Neural cell (in vitro differentiated cells): Measurements from ENCODE around the gene ZNF618. TPM values are rescaled to one million over a fixed set of nuclear protein-coding genes. Genes with fewer than 3 reads are reported as not detected.

Experiments
- H2AFZ ChIP-seq: fragments of 200-600, 300-800 bp; sonication (generic), shearing (Covaris generic); 2 replicates; pipeline ENCODE4 v1.6.0; 2014; ENCODE audit warnings: low read depth, mild to moderate bottlenecking, antibody characterized with exemption, low read length, moderate library complexity
- H3F3A ChIP-seq: fragments of 200-600 bp; shearing (Covaris generic); 2 replicates; pipeline ENCODE4 v1.6.1; 2016; ENCODE audit warnings: mild to moderate bottlenecking, moderate library complexity, mixed read lengths, antibody characterized with exemption, low read length; ENCODE audit not compliant: insufficient read depth, poor library complexity, severe bottlenecking
- H3K27ac ChIP-seq: fragments of 200-600, 300-800 bp; sonication (generic), shearing (Covaris generic); 2 replicates; pipeline ENCODE4 v1.5.1; 2014; ENCODE audit warnings: mild to moderate bottlenecking, low read length, moderate library complexity
- H3K27me3 ChIP-seq: fragments of 300-800, 200-600 bp; sonication (generic), shearing (Covaris generic); 2 replicates; pipeline ENCODE4 v1.6.0; 2014; ENCODE audit warnings: mild to moderate bottlenecking, low read depth, low read length, moderate library complexity; ENCODE audit not compliant: insufficient read depth
- H3K36me3 ChIP-seq: fragments of 300-800, 200-600 bp; sonication (generic), shearing (Covaris generic); 2 replicates; pipeline ENCODE4 v1.5.1; 2014; ENCODE audit warnings: mild to moderate bottlenecking, antibody characterized with exemption, low read length, moderate library complexity; ENCODE audit not compliant: insufficient read depth
- H3K4me2 ChIP-seq: fragments of 300-800, 200-600 bp; sonication (generic), shearing (Covaris generic); 2 replicates; pipeline ENCODE4 v1.6.0; 2014; ENCODE audit warnings: mild to moderate bottlenecking, low read length
- H3K4me3 ChIP-seq: fragments of 300-800, 200-600 bp; sonication (generic), shearing (Covaris generic); 2 replicates; pipeline ENCODE4 v1.5.1; 2014; ENCODE audit warnings: mild to moderate bottlenecking, low read length, moderate library complexity
- H3K79me2 ChIP-seq: fragments of 200-600 bp; shearing (Covaris generic); replicated peaks from 2 replicates; pipeline ENCODE4 v1.6.0; 2014; ENCODE audit warnings: mild to moderate bottlenecking, low read length, moderate library complexity; ENCODE audit not compliant: insufficient read depth
- H3K9ac ChIP-seq: fragments of 300-800, 200-600 bp; sonication (generic), shearing (Covaris generic); 2 replicates; pipeline ENCODE4 v1.6.1; 2016; ENCODE audit warnings: mild to moderate bottlenecking, low read length, mixed read lengths
- H3K9me2 ChIP-seq: fragments of 200-600 bp; shearing (Covaris generic); 2 replicates; pipeline ENCODE4 v1.6.1; 2016; ENCODE audit warnings: mild to moderate bottlenecking, low read length, mixed read lengths; ENCODE audit not compliant: insufficient read depth
- H3K9me3 ChIP-seq: fragments of 200-600, 300-800 bp; sonication (generic), shearing (Covaris generic); 2 replicates; pipeline ENCODE4 v1.6.1; 2016; ENCODE audit warnings: mild to moderate bottlenecking, mixed run types, low read length, moderate library complexity, mixed read lengths
- H4K20me1 ChIP-seq: fragments of 200-600 bp; shearing (Covaris generic); 2 replicates; pipeline ENCODE4 v1.6.1; 2016; ENCODE audit warnings: mild to moderate bottlenecking, mixed run types; ENCODE audit not compliant: insufficient read depth
- EP300 ChIP-seq: fragments of 450-650 bp; conservative IDR thresholded peaks from 2 replicates; pipeline ENCODE4 v1.6.1; 2014; ENCODE audit warnings: antibody characterized with exemption, mild to moderate bottlenecking, moderate library complexity; ENCODE audit not compliant: poor library complexity, severe bottlenecking
- EZH2 ChIP-seq: fragments of 200-600, 300-800 bp; shearing (Covaris generic), sonication (generic); IDR thresholded peaks from 2 replicates; pipeline ENCODE4 v1.6.1; 2014; ENCODE audit warnings: antibody characterized with exemption, low read length, borderline replicate concordance, mild to moderate bottlenecking; ENCODE audit not compliant: insufficient read depth, poor library complexity, severe bottlenecking
- MXI1 ChIP-seq: fragments of 450-650 bp; conservative IDR thresholded peaks from 2 replicates; pipeline ENCODE4 v1.6.1; 2014; ENCODE audit warnings: antibody characterized with exemption, mild to moderate bottlenecking; ENCODE audit not compliant: poor library complexity, severe bottlenecking
- POLR2AphosphoS5 ChIP-seq: IDR thresholded peaks from 2 replicates; pipeline ENCODE4 v1.6.1; 2012
- RAD21 ChIP-seq: fragments of 450-650 bp; conservative IDR thresholded peaks from 2 replicates; pipeline ENCODE4 v1.6.1; 2014; ENCODE audit warnings: antibody characterized with exemption, mild to moderate bottlenecking, moderate library complexity
- SMC3 ChIP-seq: fragments of 450-650 bp; conservative IDR thresholded peaks from 2 replicates; pipeline ENCODE4 v1.6.1; 2014; ENCODE audit warnings: antibody characterized with exemption, mild to moderate bottlenecking, moderate library complexity; ENCODE audit not compliant: poor library complexity
- TAF1 ChIP-seq: IDR thresholded peaks from 2 replicates; pipeline ENCODE4 v1.6.1; 2012; ENCODE audit warnings: low read depth
- polyA plus RNA-seq: library from polyadenylated mRNA; depleted of rRNA; stranded (reverse); fragments of >200 nt; gene quantifications from 2 replicates; pipeline ENCODE4 v1.2.3, GENCODE V29; 2014
- TF ChIP-seq, protein P1 (sequence below): IDR thresholded peaks from 2 replicates; pipeline ENCODE4 v1.6.1; 2012; ENCODE audit warnings: borderline replicate concordance
- TF ChIP-seq, protein P2 (sequence below): fragments of 450-650 bp; IDR thresholded peaks from 2 replicates; pipeline ENCODE4 v1.5.1; 2014; ENCODE audit warnings: antibody characterized with exemption, mild to moderate bottlenecking, moderate library complexity; ENCODE audit not compliant: poor library complexity, severe bottlenecking

The ZNF618 gene
- polyA plus RNA-seq, 1 donor from 2014 or later, result 7.1 TPM

DNA sequence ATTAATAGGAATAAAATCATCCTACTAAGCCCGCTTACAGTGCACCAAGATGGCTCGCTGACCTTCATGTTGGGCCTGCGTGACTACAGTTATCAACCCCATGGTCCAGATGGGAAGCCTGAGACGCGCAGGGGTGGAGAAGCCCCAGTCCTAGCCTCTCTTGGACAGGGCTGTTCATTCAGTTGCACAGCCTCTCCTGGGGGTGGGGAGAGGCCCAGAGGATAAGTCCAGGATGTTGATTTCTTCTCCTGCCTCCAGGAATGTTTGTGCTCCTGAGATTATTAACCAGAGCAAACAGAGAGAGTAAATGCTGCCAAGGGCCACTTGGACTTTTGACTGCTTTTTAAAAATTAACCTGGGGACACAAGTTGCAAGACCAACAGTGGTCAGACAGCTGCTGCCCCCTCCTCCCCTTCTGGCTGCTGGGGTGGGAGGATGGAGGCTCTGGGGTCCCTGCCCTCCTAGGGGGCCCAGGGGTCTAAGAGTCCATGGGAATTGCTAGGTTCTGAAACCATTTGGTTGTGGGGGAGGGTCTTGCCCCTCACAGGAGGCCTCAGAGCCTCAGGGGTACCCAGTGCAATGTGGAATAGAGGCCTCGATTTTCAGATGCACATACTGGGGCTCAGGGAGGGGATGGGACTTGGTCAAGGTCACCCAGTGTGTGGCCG, 204.8 kb downstream of the ZNF618 start:
- Histone ChIP-seq H3K79me2 (no peaks in the 10 kb centered on the region), H3K4me3 (no peak overlapping the region), H3K36me3 (no peaks in the 10 kb centered on the region), H3K9me3 (no peaks in the 10 kb centered on the region), H4K20me1 (no peaks in the 10 kb centered on the region), H2AFZ (no peak overlapping the region), H3K9me2 (no peaks in the 10 kb centered on the region), H3F3A (no peaks in the 10 kb centered on the region), H3K4me2 (no peak overlapping the region), H3K27me3 (no peaks in the 10 kb centered on the region), H3K9ac (no peak overlapping the region), H3K27ac (no peak overlapping the region)
- TF ChIP-seq POLR2AphosphoS5 (no peak), MXI1 (no peak), EP300 (no peak), TAF1 (no peak), RAD21 (no peak), EZH2 (no peak), SMC3 (no peak)
- TF ChIP-seq, protein P1, sequence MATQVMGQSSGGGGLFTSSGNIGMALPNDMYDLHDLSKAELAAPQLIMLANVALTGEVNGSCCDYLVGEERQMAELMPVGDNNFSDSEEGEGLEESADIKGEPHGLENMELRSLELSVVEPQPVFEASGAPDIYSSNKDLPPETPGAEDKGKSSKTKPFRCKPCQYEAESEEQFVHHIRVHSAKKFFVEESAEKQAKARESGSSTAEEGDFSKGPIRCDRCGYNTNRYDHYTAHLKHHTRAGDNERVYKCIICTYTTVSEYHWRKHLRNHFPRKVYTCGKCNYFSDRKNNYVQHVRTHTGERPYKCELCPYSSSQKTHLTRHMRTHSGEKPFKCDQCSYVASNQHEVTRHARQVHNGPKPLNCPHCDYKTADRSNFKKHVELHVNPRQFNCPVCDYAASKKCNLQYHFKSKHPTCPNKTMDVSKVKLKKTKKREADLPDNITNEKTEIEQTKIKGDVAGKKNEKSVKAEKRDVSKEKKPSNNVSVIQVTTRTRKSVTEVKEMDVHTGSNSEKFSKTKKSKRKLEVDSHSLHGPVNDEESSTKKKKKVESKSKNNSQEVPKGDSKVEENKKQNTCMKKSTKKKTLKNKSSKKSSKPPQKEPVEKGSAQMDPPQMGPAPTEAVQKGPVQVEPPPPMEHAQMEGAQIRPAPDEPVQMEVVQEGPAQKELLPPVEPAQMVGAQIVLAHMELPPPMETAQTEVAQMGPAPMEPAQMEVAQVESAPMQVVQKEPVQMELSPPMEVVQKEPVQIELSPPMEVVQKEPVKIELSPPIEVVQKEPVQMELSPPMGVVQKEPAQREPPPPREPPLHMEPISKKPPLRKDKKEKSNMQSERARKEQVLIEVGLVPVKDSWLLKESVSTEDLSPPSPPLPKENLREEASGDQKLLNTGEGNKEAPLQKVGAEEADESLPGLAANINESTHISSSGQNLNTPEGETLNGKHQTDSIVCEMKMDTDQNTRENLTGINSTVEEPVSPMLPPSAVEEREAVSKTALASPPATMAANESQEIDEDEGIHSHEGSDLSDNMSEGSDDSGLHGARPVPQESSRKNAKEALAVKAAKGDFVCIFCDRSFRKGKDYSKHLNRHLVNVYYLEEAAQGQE, result no peak
- TF ChIP-seq, protein P2, sequence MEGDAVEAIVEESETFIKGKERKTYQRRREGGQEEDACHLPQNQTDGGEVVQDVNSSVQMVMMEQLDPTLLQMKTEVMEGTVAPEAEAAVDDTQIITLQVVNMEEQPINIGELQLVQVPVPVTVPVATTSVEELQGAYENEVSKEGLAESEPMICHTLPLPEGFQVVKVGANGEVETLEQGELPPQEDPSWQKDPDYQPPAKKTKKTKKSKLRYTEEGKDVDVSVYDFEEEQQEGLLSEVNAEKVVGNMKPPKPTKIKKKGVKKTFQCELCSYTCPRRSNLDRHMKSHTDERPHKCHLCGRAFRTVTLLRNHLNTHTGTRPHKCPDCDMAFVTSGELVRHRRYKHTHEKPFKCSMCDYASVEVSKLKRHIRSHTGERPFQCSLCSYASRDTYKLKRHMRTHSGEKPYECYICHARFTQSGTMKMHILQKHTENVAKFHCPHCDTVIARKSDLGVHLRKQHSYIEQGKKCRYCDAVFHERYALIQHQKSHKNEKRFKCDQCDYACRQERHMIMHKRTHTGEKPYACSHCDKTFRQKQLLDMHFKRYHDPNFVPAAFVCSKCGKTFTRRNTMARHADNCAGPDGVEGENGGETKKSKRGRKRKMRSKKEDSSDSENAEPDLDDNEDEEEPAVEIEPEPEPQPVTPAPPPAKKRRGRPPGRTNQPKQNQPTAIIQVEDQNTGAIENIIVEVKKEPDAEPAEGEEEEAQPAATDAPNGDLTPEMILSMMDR, result no peak

DNA sequence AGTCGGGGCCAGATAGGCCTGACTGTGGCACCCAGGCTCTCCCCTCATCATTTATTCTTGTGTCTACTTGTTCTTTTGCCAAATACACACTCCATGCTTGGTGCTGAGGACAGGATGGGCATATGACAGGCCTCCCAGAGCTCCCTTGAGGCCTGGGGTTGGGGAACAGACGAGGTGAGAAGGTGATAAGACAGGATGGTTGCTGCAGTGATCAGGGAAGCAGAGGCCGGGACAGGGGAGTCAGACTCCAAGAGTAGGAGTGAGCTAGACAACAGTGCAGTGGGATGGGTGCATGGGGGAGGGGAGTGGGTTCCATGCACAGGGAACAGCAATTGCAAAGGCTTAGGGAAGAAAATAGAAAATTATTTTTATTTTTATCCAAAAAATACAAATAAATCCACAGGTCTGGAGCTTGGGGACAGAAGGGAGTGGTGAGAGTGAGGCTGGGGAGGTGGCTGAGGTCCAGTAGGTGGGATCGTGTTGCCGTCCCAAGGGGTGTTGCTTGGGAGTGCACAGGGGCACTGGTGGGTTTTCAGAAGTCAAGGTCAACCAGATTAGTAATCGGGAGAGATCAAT, 205.4 kb downstream of the ZNF618 start:
- Histone ChIP-seq H4K20me1 (no peaks in the 10 kb centered on the region), H3K27me3 (no peaks in the 10 kb centered on the region), H2AFZ (no peak overlapping the region), H3K36me3 (no peaks in the 10 kb centered on the region), H3K9ac (no peak overlapping the region), H3K4me2 (no peak overlapping the region), H3K9me3 (no peaks in the 10 kb centered on the region), H3K79me2 (no peaks in the 10 kb centered on the region), H3F3A (no peaks in the 10 kb centered on the region), H3K9me2 (no peaks in the 10 kb centered on the region), H3K27ac (no peak overlapping the region), H3K4me3 (no peak overlapping the region)
- TF ChIP-seq SMC3 (no peak), MXI1 (no peak), EZH2 (no peak)
- TF ChIP-seq, protein P1, result no peak
